Cortex of kidney (tissue), 1 donor: ENCODE measurements around the gene STAM2.
"Not testable (repeated sequence)": the region's sequence is repeated elsewhere in the genome, so short reads cannot be mapped to it uniquely, and the experiment has no call there.

Source experiments
- DNase-seq: peaks from one replicate; lab custom pipeline; 2025; lab: John Stamatoyannopoulos, UW

Gene STAM2

DNA sequence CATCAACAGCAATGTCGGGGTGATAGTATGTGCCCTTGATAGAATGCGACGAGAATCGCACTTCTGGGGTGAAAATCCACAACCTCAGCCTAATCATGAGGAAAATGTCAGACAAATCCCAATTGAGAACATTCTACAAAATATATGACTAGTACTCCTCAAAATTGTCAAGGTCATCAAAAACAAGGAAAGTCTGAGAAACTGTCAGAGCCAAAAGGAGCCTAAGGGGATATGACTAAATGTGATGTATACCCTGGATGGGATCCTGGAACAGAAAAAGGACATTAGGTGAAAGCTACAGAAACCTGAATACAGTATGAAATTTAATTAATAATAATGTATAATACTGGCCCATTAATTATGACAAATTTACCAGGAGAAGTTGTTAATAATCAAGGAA lies 69.1 kb downstream of the STAM2 start:
- DNase-seq, result no peak

DNA sequence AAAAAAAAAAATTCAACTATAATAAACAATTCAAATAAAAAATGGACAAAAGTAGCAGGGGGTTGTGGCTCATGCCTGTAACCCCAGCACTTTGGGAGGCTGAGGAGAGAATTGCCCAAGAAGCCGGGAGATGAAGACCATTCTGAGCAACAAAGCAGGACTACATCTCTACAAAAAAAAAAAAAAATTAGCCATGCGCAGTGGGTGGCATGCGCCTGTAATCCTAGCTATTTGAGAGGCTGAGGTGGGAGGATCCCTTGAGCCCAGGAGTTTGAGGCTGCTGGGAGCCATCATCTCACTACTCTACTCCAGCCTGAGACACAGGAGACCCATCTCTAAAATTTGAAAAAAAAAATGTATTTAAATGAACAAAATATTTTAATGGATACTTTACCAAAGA lies 72.3 kb downstream of the STAM2 start:
- DNase-seq, result no peak

DNA sequence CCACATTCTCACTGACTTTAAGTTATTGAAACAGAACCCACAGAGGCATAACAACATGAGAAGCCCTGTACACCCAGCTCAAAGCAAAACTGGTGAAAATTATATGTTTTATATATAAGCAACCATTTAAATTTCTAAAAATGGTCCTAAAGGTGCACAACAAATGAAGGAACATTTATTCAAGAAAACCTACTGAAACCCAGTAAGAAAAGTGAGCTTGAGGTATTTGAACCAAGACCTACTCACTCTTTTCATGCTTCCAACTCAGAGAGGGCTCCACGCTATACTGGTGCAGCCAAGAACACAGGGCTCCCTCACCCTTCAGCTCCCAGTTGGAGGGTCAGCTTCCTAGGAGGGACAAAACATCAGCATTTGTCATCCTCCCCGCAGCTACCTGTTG lies 74.6 kb downstream of the STAM2 start:
- no peak for DNase-seq

DNA sequence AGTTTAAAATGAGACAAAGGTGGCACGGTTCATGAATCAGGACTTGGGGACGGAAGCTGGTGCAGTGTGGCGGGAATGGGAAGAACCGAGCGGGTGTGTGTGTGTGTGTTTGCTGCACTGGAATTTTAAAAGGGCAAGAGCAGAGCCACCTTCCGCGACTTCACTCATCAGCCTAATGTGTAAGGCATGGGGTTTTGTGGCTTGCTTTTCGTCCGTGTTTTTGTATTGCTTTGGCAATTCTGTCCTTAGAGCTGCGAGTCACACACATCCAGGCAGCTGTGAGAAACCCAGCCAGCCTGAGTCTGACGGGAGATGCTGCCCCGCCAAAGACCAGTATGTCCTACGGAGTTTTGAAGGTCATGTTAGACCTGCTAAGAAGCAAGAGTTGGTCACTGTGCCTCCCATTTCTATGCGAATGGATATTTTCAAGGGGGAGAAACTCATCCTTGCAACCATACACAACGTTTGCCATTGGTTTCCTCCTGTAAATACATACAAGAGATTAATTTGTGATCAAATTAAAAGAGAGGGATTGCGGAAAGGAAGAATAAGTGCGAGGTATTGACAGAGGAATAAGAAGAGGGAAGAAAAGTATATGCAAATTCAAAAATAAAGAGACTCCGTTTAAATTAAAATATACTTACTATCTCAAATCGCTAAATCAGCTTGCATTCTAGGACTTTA lies 76.1 kb downstream of the STAM2 start:
- no peak for DNase-seq

DNA sequence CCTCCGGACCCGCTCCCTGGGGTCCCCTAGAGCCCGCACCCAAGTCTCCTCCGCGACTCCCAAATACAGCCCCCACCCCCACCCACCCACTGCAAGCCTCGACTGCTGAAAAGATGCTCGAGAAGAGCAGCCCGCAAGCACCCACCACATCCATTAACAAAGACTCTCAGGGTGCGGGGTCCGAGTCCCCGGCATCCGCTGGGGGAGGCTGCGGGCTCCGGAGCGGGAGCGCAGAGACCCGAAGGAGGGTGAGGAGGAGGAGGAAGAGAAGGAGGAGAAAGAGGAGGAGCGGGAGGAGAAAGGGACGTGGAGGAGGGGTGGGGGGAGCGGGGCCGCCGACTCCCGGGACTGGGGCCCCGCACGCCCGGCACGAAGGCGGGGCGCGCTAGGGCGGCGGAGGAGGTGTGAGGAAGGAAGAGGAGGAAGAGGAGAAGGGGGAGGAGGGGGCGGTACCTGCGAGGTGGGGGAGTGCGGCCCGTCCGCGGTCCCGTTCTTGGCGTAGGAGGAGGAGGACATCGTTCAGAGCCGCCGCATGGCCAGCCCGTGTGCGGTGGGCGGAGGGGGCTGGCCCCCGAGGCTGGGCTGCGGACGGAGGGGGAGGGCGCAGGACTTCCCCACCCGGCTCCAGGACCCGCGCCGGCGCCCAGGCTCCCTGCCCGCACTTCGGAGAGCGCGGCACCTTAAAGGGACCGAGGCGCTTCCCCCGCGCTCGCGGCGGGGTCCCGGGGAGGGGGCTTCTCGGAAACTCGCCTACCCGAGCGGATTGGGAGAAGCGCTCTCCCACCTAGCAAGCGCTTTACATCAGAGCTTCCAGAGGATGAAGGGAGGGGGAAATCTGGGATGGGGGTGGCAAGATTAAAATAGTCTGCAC lies 76.8 kb downstream of the STAM2 start, which contains the start of gene CACNB4:
TSS of gene CACNB4 (minus strand) at position 549 of the 871 bp plus-strand sequence.
- DNase-seq, result no peak

DNA sequence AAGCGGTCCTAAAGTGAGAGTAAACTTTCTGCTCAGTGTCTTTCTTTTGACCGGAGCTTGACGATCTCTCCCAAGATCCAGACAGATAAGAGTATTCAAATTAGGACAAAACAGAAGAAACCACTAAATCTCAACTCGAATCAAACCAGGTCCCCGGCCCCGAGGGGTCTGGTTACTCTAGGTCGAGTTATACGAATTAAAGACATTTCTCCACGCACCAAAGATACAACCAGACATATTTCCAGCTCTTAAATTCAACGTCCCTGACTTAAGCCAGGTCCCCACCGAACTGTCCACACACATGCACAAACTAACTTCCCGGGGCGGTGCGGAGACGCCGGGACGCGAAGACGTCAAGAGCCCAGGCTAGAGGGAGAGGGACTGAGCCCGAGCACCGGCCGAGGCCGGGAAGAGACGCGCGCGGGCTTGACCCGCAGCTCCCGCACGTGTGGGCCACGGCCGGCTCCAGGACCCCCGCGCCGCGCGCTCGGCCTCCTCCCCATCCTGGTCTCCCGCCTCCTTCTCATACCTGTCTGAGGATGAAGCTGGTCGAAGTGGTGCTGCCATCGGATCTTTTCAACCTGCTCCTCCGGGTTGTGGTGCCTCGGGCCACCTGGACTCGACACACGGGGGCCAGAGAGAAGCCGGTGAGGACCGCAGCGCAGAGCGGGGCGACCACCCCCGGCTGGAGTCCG lies 77.6 kb downstream of the STAM2 start:
- no peak for DNase-seq

DNA sequence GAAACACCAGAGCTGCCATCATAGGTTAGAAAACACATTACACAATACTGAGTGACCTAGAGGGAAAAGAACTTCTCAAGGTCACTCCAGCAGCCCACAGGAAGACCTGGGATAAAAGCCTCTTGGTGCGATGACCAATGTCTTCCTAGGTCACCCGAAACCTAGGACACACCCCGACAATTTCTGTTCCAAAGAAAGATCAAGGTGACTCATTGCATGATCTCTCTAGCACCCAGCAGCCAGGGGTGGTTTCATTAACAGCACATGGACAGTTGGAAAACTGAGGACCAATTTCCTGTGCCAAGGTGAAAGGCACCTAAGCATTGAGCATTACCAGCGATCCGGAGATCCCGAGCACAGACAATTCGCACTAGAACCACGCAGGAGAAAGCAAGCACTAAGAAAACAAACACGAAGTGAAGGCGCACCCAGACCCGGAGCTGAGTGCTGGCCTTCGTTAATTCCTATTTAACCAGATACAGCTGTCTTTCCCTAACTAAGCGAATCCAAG lies 78.2 kb downstream of the STAM2 start:
- no peak for DNase-seq

DNA sequence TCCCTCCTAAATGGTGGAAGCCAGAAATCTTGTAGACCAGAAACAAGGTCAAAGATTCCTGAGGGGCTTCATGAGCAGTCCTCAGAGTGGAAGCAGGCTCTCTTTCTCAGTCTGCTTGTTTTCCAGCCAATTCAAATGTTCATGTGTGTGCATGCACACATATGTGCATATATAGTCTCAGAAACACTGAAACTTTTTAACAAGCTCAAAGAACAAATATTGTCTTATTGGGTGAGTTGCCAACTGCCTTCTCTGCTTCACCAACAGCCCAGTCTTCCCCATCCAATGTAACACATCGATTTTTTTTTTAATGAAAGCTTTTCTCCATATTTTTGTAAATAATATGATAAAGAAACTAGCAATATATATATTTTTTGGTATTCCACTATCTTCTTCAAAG lies 80.4 kb downstream of the STAM2 start:
- no peak for DNase-seq

DNA sequence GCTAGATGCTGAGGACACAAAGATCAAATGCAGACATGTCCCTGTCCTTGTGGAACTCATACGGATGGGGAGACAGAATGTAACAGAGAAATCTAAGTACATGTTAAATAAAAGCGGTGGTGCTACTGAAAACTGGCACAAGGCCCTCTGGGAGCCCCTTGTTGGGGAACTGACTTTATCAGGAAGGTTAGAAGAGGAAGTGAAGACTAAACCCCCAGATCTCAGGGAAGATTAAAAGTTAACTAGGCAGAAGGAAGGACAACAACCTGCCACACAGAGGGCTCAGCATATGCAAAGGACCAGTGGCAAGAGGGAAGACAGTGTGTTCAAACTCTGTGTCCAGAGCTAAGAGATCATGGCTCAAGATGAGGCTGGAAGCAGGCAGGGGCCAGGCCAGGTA lies 81.5 kb downstream of the STAM2 start:
- DNase-seq, result no peak

DNA sequence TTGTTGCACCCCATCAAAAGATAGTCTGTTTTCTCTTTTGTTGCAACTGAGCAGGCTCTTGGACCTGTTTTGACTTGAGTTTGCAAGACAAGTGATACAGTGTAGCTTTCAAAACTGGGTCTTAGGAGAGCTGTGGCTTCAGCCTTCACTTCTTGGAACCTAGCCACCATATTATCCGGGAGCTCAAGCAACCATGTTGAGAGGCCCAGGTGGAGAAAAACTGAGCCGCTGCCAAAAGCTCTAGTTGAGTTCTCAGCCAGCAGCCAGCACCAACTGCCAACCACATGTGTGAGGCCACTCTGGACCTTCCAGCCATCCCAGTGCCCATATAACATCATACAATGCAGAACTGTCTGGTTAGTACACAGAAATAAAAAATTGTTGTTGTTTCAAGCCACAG lies 82.1 kb downstream of the STAM2 start:
- no peak for DNase-seq

DNA sequence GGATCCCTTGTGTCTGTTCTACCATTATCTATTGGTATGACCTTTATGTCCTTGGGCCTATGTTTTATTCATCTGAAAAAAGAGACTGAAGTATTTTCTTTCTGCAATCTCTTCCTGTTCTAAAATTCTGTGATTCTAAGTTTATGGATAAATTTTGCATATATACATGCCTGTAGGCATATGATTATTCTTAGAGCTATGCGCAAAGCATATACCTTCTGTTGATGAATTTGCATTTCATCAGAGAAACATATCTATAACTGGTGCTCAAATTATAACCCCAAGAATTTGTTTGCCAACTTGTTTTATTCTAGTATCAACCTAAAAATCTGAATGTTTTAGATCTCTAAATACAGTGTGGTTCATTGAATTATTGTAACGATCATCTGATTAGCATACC lies 83.5 kb downstream of the STAM2 start:
- DNase-seq, result no peak

DNA sequence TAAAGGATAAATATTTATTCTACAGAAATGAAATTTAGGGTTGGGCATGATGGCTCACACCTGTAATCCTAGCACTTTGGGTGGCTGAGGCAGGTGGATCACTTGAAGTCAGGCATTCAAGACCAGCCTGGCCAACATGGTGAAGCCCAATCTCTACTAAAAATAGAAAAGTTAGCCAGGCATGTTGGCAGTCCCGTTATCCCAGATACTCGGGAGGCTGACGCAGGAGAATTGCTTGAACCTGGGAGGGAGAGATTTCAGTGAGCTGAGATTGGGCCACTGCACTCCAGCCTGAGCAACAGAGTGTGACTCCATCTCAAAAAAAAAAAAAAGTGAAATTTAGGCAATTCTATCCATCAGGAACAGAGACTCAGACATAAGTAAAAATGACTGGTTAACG lies 84.8 kb downstream of the STAM2 start:
- not testable (repeated sequence) for DNase-seq

DNA sequence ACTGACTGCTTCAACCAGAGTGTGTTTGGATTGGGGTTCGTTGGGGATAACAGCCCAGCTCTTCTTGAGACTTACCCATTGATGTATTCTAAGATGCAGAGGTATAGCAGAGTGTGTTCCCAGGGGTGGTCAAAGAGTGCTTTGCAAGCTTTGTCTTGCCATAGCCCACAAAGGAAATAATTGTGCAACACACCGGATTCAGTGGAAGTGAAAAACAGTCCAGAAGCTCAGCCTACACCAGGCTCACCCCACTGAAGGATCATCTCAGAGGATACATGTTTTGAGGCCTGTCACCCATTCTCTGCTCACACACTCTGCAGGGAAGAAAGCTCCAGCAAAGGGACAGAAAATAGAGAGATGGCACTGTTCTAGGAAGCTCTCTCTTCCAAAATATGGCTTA lies 86.3 kb downstream of the STAM2 start:
- no peak for DNase-seq

DNA sequence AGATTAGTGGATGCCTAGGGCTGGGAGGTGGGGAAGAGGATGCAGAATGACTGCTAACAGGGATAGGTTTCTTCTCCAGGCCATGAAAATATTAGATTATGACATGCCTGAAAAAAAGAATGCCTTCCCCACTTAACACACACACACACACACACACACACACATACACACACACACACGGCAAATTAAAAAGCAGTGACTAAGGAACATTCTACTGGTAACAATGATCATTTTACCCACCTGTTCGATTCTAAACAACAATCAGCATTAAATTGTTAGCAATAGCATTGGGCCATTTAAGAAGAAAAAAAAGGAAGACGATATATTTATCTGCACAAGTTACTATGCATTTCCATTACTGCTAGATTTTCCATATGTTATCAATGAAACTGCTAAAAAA lies 87.6 kb downstream of the STAM2 start:
- DNase-seq, result no peak

DNA sequence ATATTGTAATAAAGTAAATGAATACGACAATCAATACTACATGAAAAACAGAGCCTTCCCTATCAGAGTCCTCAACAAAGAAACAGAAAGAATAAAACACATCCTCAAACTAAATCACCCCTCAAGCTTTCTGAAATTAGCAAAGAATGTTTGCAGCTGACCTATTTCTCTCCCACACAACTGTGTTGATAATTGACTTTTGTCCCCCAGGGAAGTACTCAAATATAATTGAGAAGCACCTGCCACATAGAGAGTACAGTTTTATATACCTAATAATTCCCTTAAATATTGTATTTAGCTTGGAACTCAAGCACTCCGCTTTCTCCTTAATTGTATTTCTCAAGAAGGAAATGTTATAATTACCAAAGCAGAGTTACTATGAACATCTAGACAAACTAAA lies 89.3 kb downstream of the STAM2 start:
- DNase-seq, result no peak

DNA sequence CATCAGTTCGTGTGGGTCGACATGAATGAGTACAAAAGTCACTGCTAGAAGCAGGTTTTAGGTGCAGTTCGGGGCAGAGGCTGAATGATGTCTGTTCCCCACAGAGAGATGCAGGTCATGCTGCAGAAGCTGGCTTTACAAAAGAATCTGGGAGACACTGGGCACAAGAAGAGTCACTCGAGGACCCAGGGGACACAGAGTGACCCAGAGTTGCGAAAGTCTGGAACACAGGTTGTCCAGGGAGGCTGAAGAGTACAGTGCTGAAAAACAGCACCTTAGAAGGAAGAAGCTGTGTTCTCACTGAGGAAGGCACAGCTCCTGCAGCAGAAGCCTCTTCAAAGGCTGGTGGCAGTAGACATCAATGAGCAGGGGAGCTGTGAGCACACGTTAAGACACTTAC lies 91.5 kb downstream of the STAM2 start:
- DNase-seq, result no peak

DNA sequence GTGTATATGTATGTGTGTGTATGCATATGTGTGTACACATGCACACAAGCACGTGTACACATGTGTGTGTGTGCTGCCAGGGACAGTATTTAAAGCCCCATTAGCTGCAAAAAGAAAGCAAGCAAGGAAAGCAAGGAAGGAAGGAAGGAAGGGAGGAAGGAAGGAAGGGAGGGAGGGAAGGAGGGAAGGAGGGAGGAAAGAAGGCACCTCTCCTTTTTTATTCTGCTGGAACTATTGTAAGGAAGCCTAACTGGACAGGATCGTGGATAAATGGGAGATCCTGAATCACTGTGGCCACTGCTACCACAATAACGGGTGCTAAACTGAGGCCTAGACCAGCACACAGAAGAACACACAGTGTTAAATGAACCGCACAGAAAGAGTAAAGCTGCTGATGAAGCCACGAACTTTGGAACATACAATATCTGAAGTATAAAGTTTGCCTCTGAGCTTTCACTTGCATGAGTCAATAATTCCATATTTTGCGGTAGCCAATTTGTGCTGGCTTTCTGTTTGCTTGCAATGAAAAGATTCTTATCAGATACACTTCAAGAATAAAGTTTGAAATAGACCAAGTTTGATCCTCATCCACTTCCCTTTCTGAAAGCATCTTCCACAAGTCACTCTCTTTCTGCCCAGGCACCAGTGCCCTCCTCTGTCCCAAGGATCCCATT lies 92.2 kb downstream of the STAM2 start:
- no peak for DNase-seq

DNA sequence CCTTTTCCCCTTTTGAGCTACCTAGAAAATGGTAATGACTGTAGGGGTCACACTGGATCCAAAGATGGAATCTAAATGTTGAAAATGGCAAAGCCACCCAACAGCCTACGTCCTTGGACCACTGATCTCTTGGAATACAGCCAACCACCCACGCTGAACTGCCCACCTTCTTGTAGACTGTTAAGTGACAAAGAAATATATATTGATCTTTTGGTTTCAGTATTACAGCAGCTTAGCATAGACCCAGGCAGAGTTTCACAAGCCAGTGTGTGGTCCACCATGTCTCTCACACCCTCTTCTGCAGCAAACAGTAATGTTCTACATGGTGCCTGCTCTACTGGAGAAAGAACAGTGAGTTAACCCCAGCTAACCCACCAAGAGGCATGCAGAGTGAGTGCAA lies 96.9 kb downstream of the STAM2 start:
- no peak for DNase-seq

DNA sequence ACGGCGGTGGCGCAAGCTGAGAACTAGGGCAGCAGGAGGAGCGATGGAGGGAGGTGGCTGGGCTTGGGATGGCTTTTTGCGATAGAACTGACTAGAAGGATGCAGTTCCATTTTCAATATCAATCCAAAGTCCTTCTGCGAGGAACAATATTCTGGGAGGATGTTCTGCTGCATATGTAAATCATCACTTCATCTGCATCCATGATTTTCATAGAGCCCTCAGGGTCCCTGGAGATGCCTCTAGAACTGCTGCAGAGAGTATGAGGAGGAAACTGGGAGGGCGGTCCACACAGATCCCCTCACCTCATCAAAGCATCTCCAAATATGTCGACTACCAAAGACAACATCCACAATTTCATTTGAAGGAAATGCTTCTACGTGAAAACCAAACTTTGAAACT lies 97.5 kb downstream of the STAM2 start:
- no peak for DNase-seq

DNA sequence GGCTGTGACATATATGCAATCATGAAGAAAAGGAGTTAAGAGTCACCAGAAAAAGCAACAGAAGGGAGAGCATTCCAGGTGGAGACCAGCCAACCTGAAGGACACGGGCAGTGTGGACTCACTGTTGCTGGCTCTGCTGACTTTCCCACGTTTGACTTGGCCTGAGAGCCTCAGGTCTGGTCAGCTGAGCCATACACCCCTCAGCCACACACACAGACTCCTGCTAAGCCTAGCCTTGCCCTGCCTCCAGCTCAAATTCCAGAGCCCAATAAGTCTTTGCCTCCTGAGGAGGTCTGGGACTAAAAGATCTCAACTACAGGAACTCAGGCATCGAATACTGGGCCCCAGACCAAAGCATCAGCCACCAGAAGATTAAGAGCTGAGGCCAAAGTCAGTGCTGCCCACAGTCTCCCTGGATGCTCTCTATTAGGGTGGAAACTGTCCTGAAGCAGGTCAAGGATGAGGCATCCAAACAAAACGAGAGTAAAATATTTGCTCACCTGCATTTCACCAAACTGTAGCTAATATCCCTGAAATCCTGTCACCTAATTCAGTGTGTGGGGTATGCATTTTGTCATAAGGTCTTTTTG lies 100.0 kb downstream of the STAM2 start:
- no peak for DNase-seq

DNA sequence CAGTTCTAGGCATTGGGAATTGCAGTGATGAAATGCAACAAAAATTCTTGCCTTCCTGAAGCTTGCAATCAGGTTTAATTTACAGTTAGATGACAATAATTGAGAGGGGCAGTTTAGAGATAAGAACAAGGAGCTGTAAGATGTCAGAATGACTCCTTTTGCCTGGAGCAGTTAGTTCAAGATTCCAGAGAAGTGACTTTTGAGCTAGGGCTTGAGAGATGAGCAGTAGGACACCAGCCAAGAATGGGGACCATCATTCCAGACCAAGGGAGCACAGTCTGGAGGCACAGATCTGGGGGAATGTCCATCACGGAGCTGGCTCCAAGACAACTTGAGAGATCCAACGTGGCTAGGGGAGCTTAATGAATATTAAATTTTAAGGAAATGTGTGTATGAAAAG lies 103.6 kb downstream of the STAM2 start:
- no peak for DNase-seq

DNA sequence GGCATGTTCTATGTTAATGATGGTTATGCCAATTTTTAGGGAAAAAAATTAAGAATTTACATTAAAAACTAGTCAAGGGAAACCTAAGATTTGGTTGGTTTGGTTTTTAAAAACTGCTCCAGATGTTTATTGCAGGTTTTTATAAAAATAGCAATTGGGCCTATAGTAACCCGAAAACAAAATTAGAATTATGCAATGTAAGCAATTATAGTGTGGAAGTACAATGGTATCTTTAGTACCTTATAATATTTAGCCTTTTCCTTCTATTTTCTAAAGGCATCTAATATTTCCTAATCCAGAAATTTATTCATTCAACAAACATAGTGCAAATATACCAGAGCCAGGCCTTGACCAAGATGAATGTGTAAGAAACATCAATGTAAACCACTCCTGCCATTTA lies 104.0 kb downstream of the STAM2 start:
- DNase-seq, result no peak
